ENCODE measurements around the gene HSD17B8.
A peak's percentile ranks its signal among the peaks of the same experiment; 100 is the strongest.

HSD17B8 gene

DNA sequence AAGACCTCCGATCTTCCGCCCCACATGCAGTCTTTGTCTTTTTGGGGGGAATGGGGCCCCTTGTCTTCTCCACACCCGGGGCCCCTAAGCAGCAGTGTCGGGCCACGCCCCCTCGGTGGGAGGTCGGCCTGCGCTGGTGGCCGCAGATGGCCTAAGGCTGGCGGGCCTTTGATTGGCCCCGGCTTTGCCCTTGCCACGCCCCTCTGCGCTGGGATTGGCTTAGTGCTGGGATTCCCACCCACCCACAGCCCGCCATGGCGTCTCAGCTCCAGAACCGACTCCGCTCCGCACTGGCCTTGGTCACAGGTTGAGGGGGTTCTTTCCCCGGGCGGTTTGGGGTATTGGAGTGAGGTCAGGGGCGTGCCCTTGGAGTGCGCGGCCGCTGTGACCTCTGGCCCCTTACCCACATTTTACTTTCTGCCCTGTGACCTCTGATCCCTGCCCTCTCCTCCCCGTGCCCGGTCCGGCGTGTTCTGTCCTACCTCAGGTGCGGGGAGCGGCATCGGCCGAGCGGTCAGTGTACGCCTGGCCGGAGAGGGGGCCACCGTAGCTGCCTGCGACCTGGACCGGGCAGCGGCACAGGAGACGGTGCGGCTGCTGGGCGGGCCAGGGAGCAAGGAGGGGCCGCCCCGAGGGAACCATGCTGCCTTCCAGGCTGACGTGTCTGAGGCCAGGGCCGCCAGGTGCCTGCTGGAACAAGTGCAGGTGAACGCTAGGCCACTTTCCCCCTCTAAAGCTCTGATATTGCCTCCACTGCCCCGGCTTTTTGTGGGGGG is at the start of gene HSD17B8:
Gene HSD17B8, plus strand, starts transcription at position 241 of the 776 bp plus-strand sequence. Its CDS starts 14 bp downstream, at position 255.
- Mint-ChIP-seq H3K4me1 (ENCODE audit: low read depth) (peaks cover 68% of the 10 kb centered on the region), H3K9me3 (no peaks in the 10 kb centered on the region), H3K27ac (peak within 1 kb of the TSS; percentile 99), H3K36me3 (ENCODE audit: low read depth) (peaks cover 40% of the 10 kb centered on the region), H3K4me3 (peak within 1 kb of the TSS; percentile 94), H3K27me3 (no peaks in the 10 kb centered on the region)

DNA sequence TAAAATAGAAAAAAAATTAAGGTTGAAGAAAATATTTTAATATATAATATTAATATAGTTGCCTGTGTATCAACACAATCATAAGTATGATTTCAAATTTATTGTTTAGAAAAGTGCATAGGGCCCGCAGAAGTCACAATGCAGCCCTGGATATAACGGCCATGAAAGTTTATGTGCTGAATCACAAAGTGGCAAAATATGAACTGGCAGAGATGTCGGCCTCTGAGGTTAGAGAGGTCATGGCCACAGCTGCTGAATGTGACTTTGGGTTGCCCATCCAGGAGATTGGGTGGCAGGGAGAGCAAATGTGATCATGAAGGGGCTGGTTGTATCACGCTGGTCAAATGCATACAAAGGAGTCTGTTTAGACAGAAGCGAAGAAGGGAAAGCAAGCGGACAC is 47.9 kb upstream of the HSD17B8 start:
- Mint-ChIP-seq H3K27ac (no peak overlapping the region), H3K4me3 (no peak overlapping the region), H3K4me1 (ENCODE audit: low read depth) (peaks cover 7% of the 10 kb centered on the region), H3K27me3 (peaks cover 11% of the 10 kb centered on the region), H3K36me3 (ENCODE audit: low read depth) (no peaks in the 10 kb centered on the region), H3K9me3 (peaks cover 9% of the 10 kb centered on the region)

- Mint-ChIP-seq H3K9me3 (peaks cover 6% of the 10 kb centered on the region), H3K4me3 (no peak overlapping the region), H3K4me1 (ENCODE audit: low read depth) (peaks cover 11% of the 10 kb centered on the region), H3K36me3 (ENCODE audit: low read depth) (no peaks in the 10 kb centered on the region), H3K27ac (no peak overlapping the region), H3K27me3 (peaks cover 11% of the 10 kb centered on the region)
Measured at GRCh38 chr6:33156964-33157363, 47.5 kb upstream of the HSD17B8 start.

DNA sequence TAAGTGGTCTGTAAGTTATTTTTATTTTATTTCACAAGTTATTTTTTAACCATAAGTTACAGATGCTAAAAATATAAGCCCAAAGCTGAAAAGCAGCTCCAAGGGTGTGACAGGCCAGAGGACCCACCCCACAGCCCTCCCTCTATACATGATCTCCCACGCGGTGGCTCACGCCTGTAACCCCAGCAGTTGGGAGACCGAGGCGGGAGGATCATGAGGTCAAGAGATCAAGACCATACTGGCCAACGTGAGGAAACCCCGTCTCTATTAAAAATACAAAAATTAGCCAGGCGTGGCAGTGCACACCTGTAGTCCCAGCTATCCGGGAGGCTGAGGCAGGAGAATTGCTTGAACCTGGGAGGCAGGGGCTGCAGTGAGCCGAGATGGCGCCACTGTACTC is 44.4 kb upstream of the HSD17B8 start:
- Mint-ChIP-seq H3K27ac (no peak overlapping the region), H3K4me3 (no peak overlapping the region), H3K9me3 (no peaks in the 10 kb centered on the region), H3K27me3 (peaks cover 3% of the 10 kb centered on the region), H3K4me1 (ENCODE audit: low read depth) (peaks cover 17% of the 10 kb centered on the region), H3K36me3 (ENCODE audit: low read depth) (no peaks in the 10 kb centered on the region)

GRCh38 chr6:33160728-33161344 is 43.6 kb upstream of the HSD17B8 start:
- H3K4me1 Mint-ChIP-seq (ENCODE audit: low read depth) = peaks cover 17% of the 10 kb centered on the region
- H3K27ac Mint-ChIP-seq = peak overlapping the region; percentile 82
- peaks cover 3% of the 10 kb centered on the region for H3K27me3 Mint-ChIP-seq
- no peaks in the 10 kb centered on the region for H3K9me3 Mint-ChIP-seq
- peak overlapping the region; percentile 79 for H3K4me3 Mint-ChIP-seq
- no peaks in the 10 kb centered on the region for H3K36me3 Mint-ChIP-seq (ENCODE audit: low read depth)

DNA sequence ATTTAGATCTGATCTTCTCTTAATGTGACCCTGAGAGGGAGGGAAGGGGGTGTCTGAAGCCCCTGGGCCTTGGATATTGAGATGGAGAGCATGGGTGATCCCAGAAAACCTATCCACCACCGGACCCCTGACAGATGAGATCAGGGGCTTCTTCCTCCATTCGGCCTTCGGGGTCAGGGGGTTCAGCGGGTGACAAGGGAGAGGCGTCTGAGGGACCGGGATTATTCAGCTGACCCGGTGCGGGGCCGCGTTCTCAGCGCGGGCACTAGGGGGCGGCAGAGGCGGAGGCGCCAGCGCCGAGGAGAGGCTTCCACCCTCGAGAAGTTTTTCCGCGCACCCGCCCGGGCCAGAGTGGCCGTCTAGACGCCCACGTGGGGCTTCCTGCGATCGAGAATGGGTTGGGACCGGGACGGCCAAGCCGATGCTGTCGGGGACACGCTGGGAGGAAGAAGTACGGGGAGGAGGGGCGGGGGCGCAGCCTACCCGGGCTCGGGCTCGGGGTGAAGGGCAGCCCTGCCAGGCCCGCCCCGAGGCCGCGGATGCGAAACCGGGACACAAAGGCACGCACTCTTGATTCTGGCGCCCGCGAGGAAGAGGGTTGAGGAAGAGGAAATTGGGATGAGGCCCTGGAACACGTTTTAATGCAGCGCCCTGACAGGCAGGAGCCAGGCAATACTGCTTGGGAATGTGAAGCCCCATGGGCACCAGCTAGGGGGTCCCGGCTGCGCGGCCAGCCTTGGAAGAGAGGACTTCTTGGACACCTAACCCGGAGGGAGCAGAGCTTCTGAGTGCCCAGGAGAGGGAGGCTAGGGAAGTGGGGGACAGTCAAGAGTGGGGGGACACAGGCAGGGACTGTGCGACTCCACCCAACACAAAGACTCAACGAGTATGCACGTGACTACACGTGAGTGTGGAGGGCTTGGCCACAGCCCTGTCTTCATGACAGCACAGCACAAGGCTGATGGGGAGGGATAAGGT is 42.8 kb upstream of the HSD17B8 start:
- Mint-ChIP-seq H3K27me3 (peaks cover 3% of the 10 kb centered on the region), H3K4me1 (ENCODE audit: low read depth) (peaks cover 17% of the 10 kb centered on the region), H3K27ac (peak overlapping the region; percentile 82), H3K4me3 (peak overlapping the region; percentile 79), H3K9me3 (no peaks in the 10 kb centered on the region), H3K36me3 (ENCODE audit: low read depth) (no peaks in the 10 kb centered on the region)

DNA sequence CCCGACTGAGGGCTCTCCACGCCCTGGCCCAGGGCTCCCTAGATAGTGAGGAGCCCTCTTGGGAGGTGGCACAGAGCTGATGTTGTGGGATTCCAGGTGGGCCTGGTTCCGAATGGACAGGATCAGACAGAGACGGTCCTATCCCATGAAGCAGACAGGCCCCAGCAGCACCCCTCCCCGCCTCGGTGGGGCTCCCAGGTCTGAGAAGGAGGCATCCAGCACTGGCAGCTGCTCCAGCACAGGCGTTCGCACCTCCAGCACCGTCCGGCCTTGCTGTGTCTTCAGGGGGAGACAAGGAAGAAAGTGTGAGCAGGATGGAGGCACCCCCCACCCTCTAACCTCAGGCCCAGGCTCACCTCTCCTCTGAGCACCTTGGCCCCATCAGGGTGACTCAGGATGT is 40.9 kb upstream of the HSD17B8 start:
- no peak overlapping the region for H3K4me3 Mint-ChIP-seq
- H3K27ac Mint-ChIP-seq = no peak overlapping the region
- H3K27me3 Mint-ChIP-seq = peaks cover 3% of the 10 kb centered on the region
- peaks cover 17% of the 10 kb centered on the region for H3K4me1 Mint-ChIP-seq (ENCODE audit: low read depth)
- no peaks in the 10 kb centered on the region for H3K36me3 Mint-ChIP-seq (ENCODE audit: low read depth)
- no peaks in the 10 kb centered on the region for H3K9me3 Mint-ChIP-seq

DNA sequence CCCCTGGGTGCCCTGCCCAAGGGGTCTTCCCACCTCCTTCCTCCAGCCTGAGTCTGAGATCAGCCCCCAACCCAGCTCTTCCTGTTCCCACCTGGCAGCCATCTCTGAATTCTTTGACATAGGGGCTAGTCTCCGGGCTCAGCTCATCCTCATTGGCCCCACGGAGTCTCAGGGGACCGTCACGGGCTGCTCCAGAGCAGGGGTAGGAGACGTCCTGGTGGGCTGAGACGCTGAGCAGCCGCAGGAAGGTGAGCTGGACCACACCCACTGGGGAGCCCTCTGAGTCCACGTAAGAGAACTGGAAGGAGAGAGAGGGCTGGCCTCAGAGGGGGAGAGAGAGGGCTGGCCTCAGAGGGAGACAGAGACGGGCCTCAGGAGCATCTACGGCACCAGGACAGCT is 40.3 kb upstream of the HSD17B8 start:
- peaks cover 17% of the 10 kb centered on the region for H3K4me1 Mint-ChIP-seq (ENCODE audit: low read depth)
- no peak overlapping the region for H3K4me3 Mint-ChIP-seq
- H3K27ac Mint-ChIP-seq = no peak overlapping the region
- no peaks in the 10 kb centered on the region for H3K36me3 Mint-ChIP-seq (ENCODE audit: low read depth)
- H3K27me3 Mint-ChIP-seq = peaks cover 3% of the 10 kb centered on the region
- H3K9me3 Mint-ChIP-seq = no peaks in the 10 kb centered on the region

DNA sequence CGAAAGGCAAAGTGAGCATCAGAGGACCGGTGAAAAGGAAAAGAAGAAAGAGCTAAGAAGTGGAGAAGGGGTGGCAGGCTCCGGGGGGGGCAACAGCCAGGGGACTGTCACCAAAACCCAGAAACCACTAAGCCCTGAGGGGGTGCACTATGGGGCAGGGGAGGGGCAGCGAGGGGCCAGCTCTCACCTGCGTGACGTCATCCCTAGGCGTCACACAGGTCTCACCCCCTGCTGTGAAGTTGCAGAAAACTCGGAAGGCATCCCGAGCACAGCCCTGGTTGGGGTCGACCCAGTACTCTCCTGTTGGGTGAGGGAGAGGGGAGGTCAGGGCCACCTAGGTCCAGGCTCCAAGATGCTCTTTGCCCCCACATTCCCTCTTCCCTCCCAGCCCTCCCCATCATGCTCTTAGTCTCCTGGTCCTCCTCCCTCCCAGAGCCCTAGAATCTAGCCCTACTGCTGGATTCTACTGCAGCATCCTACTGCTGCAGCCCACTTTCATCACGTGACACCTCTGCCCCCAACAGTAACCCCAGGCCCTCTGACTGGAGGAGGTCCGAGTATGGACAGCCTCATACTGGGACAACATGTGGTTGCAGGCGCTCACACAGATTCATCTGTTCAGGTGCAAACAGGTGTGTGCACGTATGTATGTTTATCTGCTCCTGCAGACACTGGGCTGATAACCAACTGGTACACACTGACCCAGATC is 39.6 kb upstream of the HSD17B8 start:
- Mint-ChIP-seq H3K36me3 (ENCODE audit: low read depth) (no peaks in the 10 kb centered on the region), H3K4me3 (no peak overlapping the region), H3K27me3 (peaks cover 3% of the 10 kb centered on the region), H3K4me1 (ENCODE audit: low read depth) (peaks cover 17% of the 10 kb centered on the region), H3K27ac (no peak overlapping the region), H3K9me3 (no peaks in the 10 kb centered on the region)

DNA sequence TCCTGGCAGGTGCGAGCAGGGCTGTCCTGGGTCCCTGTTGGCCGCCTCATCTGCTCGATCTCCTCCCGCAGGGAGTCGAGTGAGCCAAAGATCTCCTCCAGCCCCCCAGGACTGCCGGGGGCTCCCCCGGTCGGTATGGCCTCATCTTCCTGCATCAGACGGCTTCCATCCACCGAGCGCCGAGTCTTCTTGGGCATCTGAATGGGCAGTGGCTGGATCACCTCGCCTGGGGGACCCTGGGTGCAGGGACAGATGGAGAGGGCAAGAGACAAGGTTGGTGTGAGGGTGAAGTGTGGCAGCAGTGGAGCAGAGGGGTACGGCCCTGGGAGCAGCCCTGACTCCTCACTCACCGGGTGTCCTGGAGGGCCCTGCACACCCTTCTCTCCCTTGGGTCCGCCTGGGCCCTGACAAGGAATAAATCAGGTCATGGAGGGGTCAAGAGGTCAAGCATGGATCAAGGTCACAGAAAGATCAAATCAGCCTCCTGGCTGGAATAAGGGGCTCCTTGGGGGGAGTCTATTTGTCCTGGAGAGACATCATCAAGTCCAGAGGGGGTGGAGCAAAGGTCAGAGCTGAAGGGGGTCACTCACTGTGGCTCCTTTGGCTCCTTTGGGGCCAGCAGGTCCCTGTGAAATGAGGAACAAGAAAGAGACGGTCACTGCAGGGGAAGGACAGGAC is 38.7 kb upstream of the HSD17B8 start:
- Mint-ChIP-seq H3K9me3 (no peaks in the 10 kb centered on the region), H3K4me3 (no peak overlapping the region), H3K27me3 (peaks cover 3% of the 10 kb centered on the region), H3K27ac (no peak overlapping the region), H3K36me3 (ENCODE audit: low read depth) (no peaks in the 10 kb centered on the region), H3K4me1 (ENCODE audit: low read depth) (peaks cover 17% of the 10 kb centered on the region)

DNA sequence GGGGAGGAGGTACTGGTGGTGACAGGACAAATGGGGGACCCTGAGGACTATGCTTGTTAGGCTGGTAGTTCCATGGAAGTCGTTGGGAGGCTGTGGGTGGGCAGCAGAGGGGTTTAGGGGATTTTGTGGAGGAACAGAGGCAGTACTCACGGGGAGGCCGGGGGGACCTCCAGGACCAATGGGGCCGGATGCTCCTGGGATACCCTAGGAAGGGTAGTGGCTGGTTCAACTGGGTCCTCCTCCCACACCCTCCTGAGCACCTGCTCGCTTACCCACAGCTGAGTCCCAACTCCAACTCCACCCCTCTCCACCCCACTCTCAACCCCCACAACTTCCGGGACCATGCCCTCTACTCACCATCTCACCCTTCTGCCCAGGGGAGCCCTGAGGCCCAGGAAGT is 38.1 kb upstream of the HSD17B8 start:
- H3K36me3 Mint-ChIP-seq (ENCODE audit: low read depth) = no peaks in the 10 kb centered on the region

GRCh38 chr6:33166811-33167210 is 37.6 kb upstream of the HSD17B8 start:
- no peak overlapping the region for H3K27ac Mint-ChIP-seq
- peaks cover 8% of the 10 kb centered on the region for H3K4me1 Mint-ChIP-seq (ENCODE audit: low read depth)
- H3K27me3 Mint-ChIP-seq = peaks cover 3% of the 10 kb centered on the region
- no peak overlapping the region for H3K4me3 Mint-ChIP-seq
- no peaks in the 10 kb centered on the region for H3K9me3 Mint-ChIP-seq
- H3K36me3 Mint-ChIP-seq (ENCODE audit: low read depth) = no peaks in the 10 kb centered on the region

More for the DNA sequence above, 38.1 kb upstream of the HSD17B8 start:
- Mint-ChIP-seq H3K4me3 (no peak overlapping the region), H3K27ac (no peak overlapping the region), H3K4me1 (ENCODE audit: low read depth) (peaks cover 12% of the 10 kb centered on the region), H3K27me3 (peaks cover 3% of the 10 kb centered on the region), H3K9me3 (no peaks in the 10 kb centered on the region)

GRCh38 chr6:33167374-33168283 is 36.8 kb upstream of the HSD17B8 start:
- Mint-ChIP-seq H3K36me3 (ENCODE audit: low read depth) (no peaks in the 10 kb centered on the region), H3K27ac (no peak overlapping the region), H3K27me3 (peaks cover 3% of the 10 kb centered on the region), H3K4me1 (ENCODE audit: low read depth) (no peaks in the 10 kb centered on the region), H3K9me3 (no peaks in the 10 kb centered on the region), H3K4me3 (no peak overlapping the region)
